WTC11 (cell line): ENCODE results near the gene PHLDB1. TPM values are rescaled to one million over a fixed set of nuclear protein-coding genes. Genes with fewer than 3 reads are reported as not detected.
A peak's percentile ranks its signal among the peaks of the same experiment; 100 is the strongest.

Source experiments
- ELF4 ChIP-seq: sonication (generic); formaldehyde crosslinking; IDR thresholded peaks from 2 replicates; pipeline ENCODE4 v1.8.1; 2022; ENCODE audit warnings: low read depth, mild to moderate bottlenecking, moderate library complexity, missing genetic modification reagents
- EMX1 ChIP-seq: fragments of 250-450 bp; sonication (Bioruptor Pico); IDR thresholded peaks from 2 replicates; pipeline ENCODE4 v1.8.0; 2021; ENCODE audit warnings: mild to moderate bottlenecking
- ETV6 ChIP-seq: sonication (generic); formaldehyde crosslinking; IDR thresholded peaks from 2 replicates; pipeline ENCODE4 v1.8.1; 2022; ENCODE audit warnings: mild to moderate bottlenecking, missing genetic modification reagents
- GABPB1 ChIP-seq: sonication (generic); formaldehyde crosslinking; IDR thresholded peaks from 2 replicates; pipeline ENCODE4 v1.8.1; 2023; ENCODE audit warnings: mild to moderate bottlenecking, missing genetic modification reagents
- HMGA2 ChIP-seq: fragments of 250-450 bp; sonication (Bioruptor Pico); IDR thresholded peaks from 2 replicates; pipeline ENCODE4 v1.4.0; 2021; ENCODE audit warnings: mild to moderate bottlenecking, moderate library complexity
- KAT7 ChIP-seq: sonication (generic); formaldehyde crosslinking; IDR thresholded peaks from 2 replicates; pipeline ENCODE4 v1.8.1; 2023; ENCODE audit warnings: missing genetic modification reagents, mild to moderate bottlenecking, borderline replicate concordance
- MYBL2 ChIP-seq: sonication (generic); formaldehyde crosslinking; IDR thresholded peaks from 2 replicates; pipeline ENCODE4 v1.8.1; 2023; ENCODE audit warnings: mild to moderate bottlenecking, moderate library complexity, missing genetic modification reagents
- NFE2L1 ChIP-seq: sonication (generic); formaldehyde crosslinking; IDR thresholded peaks from 2 replicates; pipeline ENCODE4 v1.8.1; 2023; ENCODE audit warnings: missing genetic modification reagents
- NFYB ChIP-seq: sonication (generic); formaldehyde crosslinking; conservative IDR thresholded peaks from 2 replicates; pipeline ENCODE4 v1.8.0; 2022; ENCODE audit warnings: low read depth, missing genetic modification reagents
- RORB ChIP-seq: fragments of 250-450 bp; sonication (Bioruptor Pico); IDR thresholded peaks from 2 replicates; pipeline ENCODE4 v1.9.0; 2021; ENCODE audit warnings: mild to moderate bottlenecking
- SP1 ChIP-seq: sonication (generic); formaldehyde crosslinking; conservative IDR thresholded peaks from 2 replicates; pipeline ENCODE4 v1.8.1; 2022; ENCODE audit warnings: missing genetic modification reagents
- ZNF219 ChIP-seq: sonication (generic); formaldehyde crosslinking; IDR thresholded peaks from 2 replicates; pipeline ENCODE4 v1.8.0; 2023; ENCODE audit warnings: missing genetic modification reagents, mild to moderate bottlenecking, borderline replicate concordance
- ZNF532 ChIP-seq: fragments of 250-450 bp; sonication (Bioruptor Pico); IDR thresholded peaks from 2 replicates; pipeline ENCODE4 v1.9.0; 2021; ENCODE audit warnings: mild to moderate bottlenecking, borderline replicate concordance
- ZNF671 ChIP-seq: fragments of 250-450 bp; sonication (Bioruptor Pico); IDR thresholded peaks from 2 replicates; pipeline ENCODE4 v1.8.0; 2021; ENCODE audit warnings: mild to moderate bottlenecking
- total RNA-seq: library from RNA; stranded (reverse); gene quantifications from 3 replicates; pipeline ENCODE4 v1.2.3, GENCODE V29; 2021
- TF ChIP-seq, protein P1 (sequence below): fragments of 250-450 bp; sonication (Bioruptor Pico); IDR thresholded peaks from 2 replicates; pipeline ENCODE4 v2.1.2; 2022; ENCODE audit warnings: mild to moderate bottlenecking, moderate library complexity
- TF ChIP-seq, protein P2 (sequence below): sonication (generic); formaldehyde crosslinking; IDR thresholded peaks from 2 replicates; pipeline ENCODE4 v1.8.0; 2022; ENCODE audit warnings: mild to moderate bottlenecking, missing genetic modification reagents
- TF ChIP-seq, protein P3 (sequence below): sonication (generic); formaldehyde crosslinking; IDR thresholded peaks from 2 replicates; pipeline ENCODE4 v1.8.1; 2022; ENCODE audit warnings: low read depth, mild to moderate bottlenecking, moderate library complexity, missing genetic modification reagents, borderline replicate concordance
- TF ChIP-seq, protein P4 (sequence below): sonication (generic); formaldehyde crosslinking; conservative IDR thresholded peaks from 2 replicates; pipeline ENCODE4 v1.8.1; 2023; ENCODE audit warnings: mild to moderate bottlenecking, low read depth, missing genetic modification reagents, moderate library complexity
- TF ChIP-seq, protein P5 (sequence below): sonication (generic); formaldehyde crosslinking; IDR thresholded peaks from 2 replicates; pipeline ENCODE4 v1.8.1; 2023; ENCODE audit warnings: mild to moderate bottlenecking, moderate library complexity, missing genetic modification reagents
- TF ChIP-seq, protein P6 (sequence below): sonication (generic); formaldehyde crosslinking; IDR thresholded peaks from 2 replicates; pipeline ENCODE4 v1.8.1; 2023; ENCODE audit warnings: mild to moderate bottlenecking, missing genetic modification reagents, moderate library complexity
- TF ChIP-seq, protein P7 (sequence below): sonication (generic); formaldehyde crosslinking; IDR thresholded peaks from 2 replicates; pipeline ENCODE4 v1.8.1; 2023; ENCODE audit warnings: mild to moderate bottlenecking, missing genetic modification reagents, borderline replicate concordance

The PHLDB1 gene
- total RNA-seq, 1 experiment from 2014 or later: 83.1 TPM

DNA sequence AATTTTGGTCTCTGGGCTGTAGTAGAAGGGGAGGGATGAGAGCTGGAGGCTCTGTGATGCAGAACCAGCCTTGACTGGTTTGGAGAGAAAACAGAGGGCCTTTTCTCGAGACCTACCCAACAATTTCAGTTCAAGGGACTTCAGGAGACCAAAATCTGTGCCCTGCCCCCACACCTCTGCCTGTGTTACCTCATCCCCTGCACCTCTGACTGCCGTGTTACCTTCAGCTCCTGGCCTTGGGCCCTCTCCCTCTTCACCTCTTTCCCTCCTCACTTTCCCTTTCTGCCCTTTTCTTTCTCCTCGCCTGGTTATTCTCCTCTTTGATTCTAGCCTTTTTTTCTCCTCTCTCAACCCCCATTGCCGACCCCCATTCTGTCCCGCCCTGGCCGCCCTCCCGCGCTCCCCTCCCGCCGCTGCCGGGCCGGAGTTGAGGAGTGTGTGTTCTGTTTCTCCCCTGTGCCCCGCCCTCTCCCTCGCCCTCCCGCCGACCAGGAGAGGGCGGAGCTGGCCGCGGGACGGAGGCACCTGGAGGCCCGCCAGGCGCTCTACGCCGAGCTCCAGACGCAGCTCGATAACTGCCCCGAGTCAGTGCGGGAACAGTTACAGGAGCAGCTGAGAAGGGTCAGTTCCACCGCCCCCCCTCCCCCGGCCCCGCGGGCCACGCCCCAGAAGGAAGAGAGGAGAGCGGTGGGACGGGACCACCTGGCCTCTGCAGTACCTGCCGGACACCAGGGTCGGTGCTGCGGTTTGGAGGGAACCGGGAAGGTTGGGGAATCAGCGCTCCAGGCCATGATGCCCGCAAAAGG lies 27.2 kb downstream of the PHLDB1 start (continued):
- TF ChIP-seq, protein P1, sequence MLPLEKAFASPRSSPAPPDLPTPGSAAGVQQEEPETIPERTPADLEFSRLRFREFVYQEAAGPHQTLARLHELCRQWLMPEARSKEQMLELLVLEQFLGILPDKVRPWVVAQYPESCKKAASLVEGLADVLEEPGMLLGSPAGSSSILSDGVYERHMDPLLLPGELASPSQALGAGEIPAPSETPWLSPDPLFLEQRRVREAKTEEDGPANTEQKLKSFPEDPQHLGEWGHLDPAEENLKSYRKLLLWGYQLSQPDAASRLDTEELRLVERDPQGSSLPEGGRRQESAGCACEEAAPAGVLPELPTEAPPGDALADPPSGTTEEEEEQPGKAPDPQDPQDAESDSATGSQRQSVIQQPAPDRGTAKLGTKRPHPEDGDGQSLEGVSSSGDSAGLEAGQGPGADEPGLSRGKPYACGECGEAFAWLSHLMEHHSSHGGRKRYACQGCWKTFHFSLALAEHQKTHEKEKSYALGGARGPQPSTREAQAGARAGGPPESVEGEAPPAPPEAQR (CRISPR knock-in tag): no peak
- TF ChIP-seq HMGA2 (CRISPR knock-in tag) (no peak), ELF4 (no peak), SP1 (CRISPR knock-in tag) (peak; percentile 80), NFYB (CRISPR knock-in tag) (no peak), EMX1 (CRISPR knock-in tag) (no peak), RORB (no peak), GABPB1 (CRISPR knock-in tag) (no peak), ZNF671 (CRISPR knock-in tag) (no peak), ZNF532 (CRISPR knock-in tag) (no peak; the same call in 1 of the 2 replicates), NFE2L1 (CRISPR knock-in tag) (no peak), ZNF219 (CRISPR knock-in tag) (no peak), MYBL2 (0 out of 2 replicates have a peak, but pooled peaks have one; percentile 44), ETV6 (no peak; the same call in 1 of the 2 replicates), KAT7 (CRISPR knock-in tag) (no peak; the same call in 1 of the 2 replicates)
- TF ChIP-seq, protein P2, sequence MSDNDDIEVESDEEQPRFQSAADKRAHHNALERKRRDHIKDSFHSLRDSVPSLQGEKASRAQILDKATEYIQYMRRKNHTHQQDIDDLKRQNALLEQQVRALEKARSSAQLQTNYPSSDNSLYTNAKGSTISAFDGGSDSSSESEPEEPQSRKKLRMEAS (CRISPR knock-in tag): peak; percentile 64
- TF ChIP-seq, protein P3, sequence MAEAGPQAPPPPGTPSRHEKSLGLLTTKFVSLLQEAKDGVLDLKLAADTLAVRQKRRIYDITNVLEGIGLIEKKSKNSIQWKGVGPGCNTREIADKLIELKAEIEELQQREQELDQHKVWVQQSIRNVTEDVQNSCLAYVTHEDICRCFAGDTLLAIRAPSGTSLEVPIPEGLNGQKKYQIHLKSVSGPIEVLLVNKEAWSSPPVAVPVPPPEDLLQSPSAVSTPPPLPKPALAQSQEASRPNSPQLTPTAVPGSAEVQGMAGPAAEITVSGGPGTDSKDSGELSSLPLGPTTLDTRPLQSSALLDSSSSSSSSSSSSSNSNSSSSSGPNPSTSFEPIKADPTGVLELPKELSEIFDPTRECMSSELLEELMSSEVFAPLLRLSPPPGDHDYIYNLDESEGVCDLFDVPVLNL (CRISPR knock-in tag): no peak
- TF ChIP-seq, protein P4, sequence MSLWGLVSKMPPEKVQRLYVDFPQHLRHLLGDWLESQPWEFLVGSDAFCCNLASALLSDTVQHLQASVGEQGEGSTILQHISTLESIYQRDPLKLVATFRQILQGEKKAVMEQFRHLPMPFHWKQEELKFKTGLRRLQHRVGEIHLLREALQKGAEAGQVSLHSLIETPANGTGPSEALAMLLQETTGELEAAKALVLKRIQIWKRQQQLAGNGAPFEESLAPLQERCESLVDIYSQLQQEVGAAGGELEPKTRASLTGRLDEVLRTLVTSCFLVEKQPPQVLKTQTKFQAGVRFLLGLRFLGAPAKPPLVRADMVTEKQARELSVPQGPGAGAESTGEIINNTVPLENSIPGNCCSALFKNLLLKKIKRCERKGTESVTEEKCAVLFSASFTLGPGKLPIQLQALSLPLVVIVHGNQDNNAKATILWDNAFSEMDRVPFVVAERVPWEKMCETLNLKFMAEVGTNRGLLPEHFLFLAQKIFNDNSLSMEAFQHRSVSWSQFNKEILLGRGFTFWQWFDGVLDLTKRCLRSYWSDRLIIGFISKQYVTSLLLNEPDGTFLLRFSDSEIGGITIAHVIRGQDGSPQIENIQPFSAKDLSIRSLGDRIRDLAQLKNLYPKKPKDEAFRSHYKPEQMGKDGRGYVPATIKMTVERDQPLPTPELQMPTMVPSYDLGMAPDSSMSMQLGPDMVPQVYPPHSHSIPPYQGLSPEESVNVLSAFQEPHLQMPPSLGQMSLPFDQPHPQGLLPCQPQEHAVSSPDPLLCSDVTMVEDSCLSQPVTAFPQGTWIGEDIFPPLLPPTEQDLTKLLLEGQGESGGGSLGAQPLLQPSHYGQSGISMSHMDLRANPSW (CRISPR knock-in tag): no peak
- TF ChIP-seq, protein P5, sequence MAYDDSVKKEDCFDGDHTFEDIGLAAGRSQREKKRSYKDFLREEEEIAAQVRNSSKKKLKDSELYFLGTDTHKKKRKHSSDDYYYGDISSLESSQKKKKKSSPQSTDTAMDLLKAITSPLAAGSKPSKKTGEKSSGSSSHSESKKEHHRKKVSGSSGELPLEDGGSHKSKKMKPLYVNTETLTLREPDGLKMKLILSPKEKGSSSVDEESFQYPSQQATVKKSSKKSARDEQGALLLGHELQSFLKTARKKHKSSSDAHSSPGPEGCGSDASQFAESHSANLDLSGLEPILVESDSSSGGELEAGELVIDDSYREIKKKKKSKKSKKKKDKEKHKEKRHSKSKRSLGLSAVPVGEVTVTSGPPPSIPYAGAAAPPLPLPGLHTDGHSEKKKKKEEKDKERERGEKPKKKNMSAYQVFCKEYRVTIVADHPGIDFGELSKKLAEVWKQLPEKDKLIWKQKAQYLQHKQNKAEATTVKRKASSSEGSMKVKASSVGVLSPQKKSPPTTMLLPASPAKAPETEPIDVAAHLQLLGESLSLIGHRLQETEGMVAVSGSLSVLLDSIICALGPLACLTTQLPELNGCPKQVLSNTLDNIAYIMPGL: no peak
- TF ChIP-seq, protein P6, sequence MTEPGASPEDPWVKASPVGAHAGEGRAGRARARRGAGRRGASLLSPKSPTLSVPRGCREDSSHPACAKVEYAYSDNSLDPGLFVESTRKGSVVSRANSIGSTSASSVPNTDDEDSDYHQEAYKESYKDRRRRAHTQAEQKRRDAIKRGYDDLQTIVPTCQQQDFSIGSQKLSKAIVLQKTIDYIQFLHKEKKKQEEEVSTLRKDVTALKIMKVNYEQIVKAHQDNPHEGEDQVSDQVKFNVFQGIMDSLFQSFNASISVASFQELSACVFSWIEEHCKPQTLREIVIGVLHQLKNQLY (CRISPR knock-in tag): no peak
- TF ChIP-seq, protein P7, sequence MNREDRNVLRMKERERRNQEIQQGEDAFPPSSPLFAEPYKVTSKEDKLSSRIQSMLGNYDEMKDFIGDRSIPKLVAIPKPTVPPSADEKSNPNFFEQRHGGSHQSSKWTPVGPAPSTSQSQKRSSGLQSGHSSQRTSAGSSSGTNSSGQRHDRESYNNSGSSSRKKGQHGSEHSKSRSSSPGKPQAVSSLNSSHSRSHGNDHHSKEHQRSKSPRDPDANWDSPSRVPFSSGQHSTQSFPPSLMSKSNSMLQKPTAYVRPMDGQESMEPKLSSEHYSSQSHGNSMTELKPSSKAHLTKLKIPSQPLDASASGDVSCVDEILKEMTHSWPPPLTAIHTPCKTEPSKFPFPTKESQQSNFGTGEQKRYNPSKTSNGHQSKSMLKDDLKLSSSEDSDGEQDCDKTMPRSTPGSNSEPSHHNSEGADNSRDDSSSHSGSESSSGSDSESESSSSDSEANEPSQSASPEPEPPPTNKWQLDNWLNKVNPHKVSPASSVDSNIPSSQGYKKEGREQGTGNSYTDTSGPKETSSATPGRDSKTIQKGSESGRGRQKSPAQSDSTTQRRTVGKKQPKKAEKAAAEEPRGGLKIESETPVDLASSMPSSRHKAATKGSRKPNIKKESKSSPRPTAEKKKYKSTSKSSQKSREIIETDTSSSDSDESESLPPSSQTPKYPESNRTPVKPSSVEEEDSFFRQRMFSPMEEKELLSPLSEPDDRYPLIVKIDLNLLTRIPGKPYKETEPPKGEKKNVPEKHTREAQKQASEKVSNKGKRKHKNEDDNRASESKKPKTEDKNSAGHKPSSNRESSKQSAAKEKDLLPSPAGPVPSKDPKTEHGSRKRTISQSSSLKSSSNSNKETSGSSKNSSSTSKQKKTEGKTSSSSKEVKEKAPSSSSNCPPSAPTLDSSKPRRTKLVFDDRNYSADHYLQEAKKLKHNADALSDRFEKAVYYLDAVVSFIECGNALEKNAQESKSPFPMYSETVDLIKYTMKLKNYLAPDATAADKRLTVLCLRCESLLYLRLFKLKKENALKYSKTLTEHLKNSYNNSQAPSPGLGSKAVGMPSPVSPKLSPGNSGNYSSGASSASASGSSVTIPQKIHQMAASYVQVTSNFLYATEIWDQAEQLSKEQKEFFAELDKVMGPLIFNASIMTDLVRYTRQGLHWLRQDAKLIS: no peak
